ENCODE results near the gene OCEL1.
"Not testable (repeated sequence)": the region's sequence is repeated elsewhere in the genome, so short reads cannot be mapped to it uniquely, and the experiment has no call there.

The OCEL1 gene, protein sequence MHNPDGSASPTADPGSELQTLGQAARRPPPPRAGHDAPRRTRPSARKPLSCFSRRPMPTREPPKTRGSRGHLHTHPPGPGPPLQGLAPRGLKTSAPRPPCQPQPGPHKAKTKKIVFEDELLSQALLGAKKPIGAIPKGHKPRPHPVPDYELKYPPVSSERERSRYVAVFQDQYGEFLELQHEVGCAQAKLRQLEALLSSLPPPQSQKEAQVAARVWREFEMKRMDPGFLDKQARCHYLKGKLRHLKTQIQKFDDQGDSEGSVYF

GRCh38 chr19:17226002-17226933 is at the start of gene OCEL1:
OCEL1 (plus strand) TSS chr19:17226226; CDS start chr19:17226248, 22 bp downstream.
- DNase-seq: peak; percentile 95

DNA sequence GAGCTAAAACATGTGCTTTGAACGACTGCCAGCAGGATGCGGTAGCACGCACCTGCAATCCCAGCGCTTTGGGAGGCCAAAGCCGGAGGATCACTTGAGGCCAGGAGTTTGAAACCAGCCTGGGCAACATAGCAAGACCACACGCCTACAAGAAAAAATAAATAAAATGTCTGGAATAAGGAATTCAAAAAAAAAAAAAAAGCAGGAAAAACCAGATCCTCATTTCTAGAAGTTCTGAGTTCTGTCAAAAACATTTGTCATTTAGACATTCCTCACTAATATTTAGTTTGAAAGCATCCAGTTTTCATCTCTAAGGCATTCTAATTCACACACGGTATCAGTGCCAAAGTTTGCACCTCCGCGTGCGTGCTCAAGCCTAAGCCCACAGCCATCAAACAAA is 47.7 kb upstream of the OCEL1 start:
- no peak for DNase-seq

GRCh38 chr19:17180997-17181702 is 44.9 kb upstream of the OCEL1 start:
- DNase-seq: no peak

- no peak for DNase-seq
Observed at GRCh38 chr19:17183271-17183761, 42.7 kb upstream of the OCEL1 start.

- no peak for DNase-seq
Observed at GRCh38 chr19:17183858-17184321, 42.1 kb upstream of the OCEL1 start.

DNA sequence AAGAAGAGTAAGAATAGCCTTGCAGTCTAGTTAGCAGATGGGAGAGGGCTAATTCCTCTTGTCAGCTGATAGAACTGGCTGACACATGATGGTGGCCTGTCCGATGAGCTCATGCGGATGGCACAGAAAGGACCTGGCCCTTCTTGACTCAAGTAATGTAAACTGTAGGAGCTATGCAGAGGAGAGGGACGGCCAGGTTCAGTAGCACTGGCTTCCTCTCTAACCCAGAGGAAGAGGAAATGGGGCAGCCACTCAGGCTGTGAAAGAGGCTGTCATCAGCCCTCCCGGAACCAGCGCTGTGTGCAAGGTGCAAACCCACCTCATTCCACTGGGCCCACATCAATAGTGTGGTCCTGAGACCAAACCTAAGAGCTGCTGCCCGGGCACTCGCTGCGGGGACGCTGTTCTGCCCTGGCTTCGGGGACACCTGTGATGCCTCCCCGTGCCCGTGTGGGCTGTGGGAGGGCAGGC is 41.6 kb upstream of the OCEL1 start:
- DNase-seq: no peak

GRCh38 chr19:17185590-17185989 is 40.4 kb upstream of the OCEL1 start:
- no peak for DNase-seq

DNA sequence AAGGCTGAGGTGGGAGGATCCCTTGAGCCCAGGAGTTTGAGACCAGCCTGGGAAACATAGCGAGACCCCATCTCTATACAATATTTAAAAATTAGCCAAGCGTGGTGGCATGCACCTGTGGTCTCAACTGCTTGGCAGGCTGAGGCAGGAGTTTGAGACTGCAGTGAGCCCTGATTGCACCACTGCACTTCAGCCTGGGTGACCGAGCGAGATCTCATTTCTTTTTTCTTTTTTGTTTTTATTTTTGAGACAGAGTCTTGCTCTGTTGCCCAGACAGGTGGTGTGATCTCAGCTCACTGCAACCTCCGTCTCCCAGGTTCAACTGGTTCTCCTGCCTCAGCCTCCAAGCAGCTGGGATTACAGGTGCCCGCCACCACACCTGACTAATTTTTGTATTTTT is 34.3 kb upstream of the OCEL1 start:
- DNase-seq: not testable (repeated sequence)

DNA sequence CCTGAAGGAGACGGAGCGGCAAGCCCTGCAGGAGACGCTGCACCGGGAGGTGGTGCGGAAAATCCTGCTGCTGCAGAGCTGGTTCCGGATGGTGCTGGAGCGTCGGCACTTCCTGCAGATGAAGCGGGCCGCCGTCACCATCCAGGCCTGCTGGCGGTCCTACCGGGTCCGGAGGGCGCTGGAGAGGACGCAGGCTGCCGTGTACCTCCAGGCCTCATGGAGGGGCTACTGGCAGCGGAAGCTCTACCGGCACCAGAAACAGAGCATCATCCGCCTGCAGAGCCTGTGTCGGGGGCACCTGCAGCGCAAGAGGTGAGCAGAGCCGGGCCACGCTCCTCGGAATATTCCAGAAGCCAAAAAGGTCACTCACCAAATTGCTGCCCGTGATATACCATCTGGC is 33.3 kb upstream of the OCEL1 start:
- no peak for DNase-seq

DNA sequence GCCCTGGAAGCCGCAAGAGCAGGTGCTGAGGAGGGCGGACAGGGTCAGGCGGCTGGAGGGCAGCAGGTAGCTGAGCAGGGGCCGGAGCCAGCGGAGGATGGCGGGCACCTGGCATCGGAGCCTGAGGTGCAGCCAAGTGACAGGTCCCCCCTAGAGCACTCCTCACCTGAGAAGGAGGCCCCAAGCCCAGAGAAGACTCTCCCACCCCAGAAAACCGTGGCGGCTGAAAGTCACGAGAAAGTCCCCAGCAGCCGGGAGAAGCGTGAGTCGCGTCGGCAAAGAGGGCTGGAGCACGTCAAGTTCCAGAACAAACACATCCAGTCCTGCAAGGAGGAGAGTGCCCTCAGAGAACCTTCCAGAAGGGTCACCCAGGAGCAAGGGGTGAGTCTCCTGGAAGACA is 31.4 kb upstream of the OCEL1 start:
- DNase-seq: no peak

- no peak for DNase-seq
Observed at GRCh38 chr19:17195106-17195505, 30.9 kb upstream of the OCEL1 start.

GRCh38 chr19:17196610-17197009 is 29.4 kb upstream of the OCEL1 start:
- DNase-seq: no peak

- DNase-seq: no peak
Observed at GRCh38 chr19:17197666-17198065, 28.4 kb upstream of the OCEL1 start.

DNA sequence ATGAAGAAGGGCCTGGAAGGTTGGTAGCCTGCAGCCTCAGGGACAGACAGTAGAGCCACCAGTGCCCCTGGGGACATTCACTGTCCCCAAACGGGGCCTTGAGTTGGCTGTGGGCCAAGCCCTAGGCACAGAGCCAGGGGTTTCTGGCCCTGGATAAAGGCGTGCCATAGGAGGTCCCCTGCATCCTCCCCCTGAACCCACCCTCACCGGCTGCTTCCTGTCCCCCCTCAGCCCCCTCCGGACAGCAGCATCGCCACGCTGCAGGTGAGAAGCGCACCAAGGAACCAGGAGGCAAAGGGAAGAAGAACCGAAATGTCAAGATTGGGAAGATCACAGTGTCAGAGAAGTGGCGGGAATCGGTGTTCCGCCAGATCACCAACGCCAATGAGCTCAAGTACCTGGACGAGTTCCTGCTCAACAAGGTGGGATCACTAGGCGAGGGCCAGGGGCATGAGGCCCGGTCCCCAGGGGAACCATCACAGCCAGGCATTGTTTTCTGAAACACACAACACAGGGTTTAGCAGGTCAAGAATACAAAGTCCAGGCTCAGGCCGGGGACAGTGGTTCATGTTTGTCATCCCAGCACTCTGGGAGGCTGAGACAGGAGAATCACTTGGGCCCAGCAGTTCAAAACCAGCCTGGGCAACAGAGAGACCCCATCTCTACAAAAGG is 25.5 kb upstream of the OCEL1 start:
- no peak for DNase-seq

- DNase-seq: no peak
Observed at GRCh38 chr19:17202249-17202648, 23.8 kb upstream of the OCEL1 start.

DNA sequence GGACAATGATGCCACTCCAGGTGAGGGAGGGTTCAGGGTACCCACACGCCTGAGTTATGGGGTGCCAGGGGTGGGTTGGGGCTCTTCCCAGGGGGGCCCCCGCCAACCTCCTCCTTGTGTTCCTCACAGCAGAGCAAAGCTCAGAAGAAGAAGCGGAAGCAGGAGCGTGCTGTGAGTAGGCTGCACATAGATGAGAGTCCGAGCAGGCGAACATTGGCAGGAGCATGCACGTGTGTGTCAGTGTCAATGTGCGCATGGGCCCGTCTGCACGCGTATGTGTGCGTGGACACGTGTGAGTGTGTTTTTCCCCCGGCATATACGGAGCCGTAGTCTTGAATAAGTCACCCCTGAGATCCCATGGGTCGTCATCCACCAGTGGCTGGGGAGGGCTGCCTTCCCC is 23.3 kb upstream of the OCEL1 start:
- DNase-seq: no peak

- no peak for DNase-seq
Observed at GRCh38 chr19:17205237-17206140, 20.5 kb upstream of the OCEL1 start.

DNA sequence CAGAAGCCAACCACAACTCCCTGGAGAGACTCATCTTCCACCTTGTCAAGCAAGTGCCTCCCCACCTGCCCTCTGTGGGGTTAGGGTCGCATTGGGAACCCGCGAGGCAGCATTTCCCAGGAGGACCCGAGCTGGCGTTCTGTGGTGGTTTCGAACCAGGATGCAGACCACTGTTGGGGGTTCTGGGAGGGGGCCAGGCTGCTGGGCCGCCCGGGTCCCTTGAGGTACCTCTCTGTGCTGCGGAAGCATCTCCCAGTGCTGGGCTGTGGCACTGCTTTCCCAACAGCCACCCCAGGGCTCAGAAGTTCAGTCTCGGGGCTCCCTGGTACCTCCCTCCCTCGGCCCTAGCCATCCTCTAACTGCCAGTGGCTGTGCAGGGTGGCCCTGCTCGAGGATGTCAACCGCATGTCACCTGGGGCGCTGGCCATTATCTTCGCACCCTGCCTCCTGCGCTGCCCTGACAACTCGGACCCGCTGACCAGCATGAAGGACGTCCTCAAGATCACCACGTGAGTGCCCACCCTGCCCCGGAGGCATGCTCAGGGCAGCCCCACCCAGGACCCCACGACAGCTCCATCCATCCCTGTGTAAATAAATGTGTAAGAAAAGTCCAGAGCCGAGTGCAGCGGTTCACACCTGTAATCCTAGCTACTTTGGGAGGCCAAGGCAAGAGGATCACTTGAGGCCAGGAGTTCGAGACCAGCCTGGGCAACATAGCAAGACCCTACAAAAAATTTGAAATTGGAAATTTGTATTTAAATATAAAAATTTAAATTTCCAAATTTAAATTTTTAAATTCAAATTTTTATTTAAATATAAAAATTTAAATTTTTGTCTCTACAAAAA is 19.1 kb upstream of the OCEL1 start:
- no peak for DNase-seq

GRCh38 chr19:17209126-17210036 is 16.6 kb upstream of the OCEL1 start:
- no peak for DNase-seq

Measured in DMS 273 treated with DMSO at 0.1 percent for 48 hours (cell line).